ENCODE data around the gene IFI27L2. TPM values are rescaled to one million over a fixed set of nuclear protein-coding genes. Genes with fewer than 3 reads are reported as not detected.
A peak's percentile ranks its signal among the peaks of the same experiment; 100 is the strongest.

The IFI27L2 gene, protein sequence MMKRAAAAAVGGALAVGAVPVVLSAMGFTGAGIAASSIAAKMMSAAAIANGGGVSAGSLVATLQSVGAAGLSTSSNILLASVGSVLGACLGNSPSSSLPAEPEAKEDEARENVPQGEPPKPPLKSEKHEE
- polyA plus RNA-seq (ENCODE audit: insufficient read depth in 1 of 5, insufficient read length in 5 of 5, low replicate concordance in 1 of 5): 10 to 100 TPM; 29.9 to 42.4 (median 39.0) TPM
- long read RNA-seq, donor 1, transcript IFI27L2-201 (4 exons, 511 nt): major isoform, 59 of 78 reads
- long read RNA-seq, donor 1, transcript IFI27L2-203 (2 exons, 676 nt): minor isoform, 9 of 78 reads
- long read RNA-seq, donor 1, transcript IFI27L2-204 (3 exons, 516 nt): minor isoform, 10 of 78 reads
- long read RNA-seq, donor 1, partial matches to known transcripts: 0 of 78 reads
- long read RNA-seq, donor 1, other reads (novel, unspliced or antisense): 0 of 78 reads
- long read RNA-seq, donor 2, transcript IFI27L2-201 (4 exons, 511 nt): major isoform, 31 of 41 reads
- long read RNA-seq, donor 2, transcript IFI27L2-204 (3 exons, 516 nt): minor isoform, 8 of 41 reads
- long read RNA-seq, donor 2, partial matches to known transcripts: 0 of 41 reads
- long read RNA-seq, donor 2, other reads (novel, unspliced or antisense): 0 of 41 reads
- long read RNA-seq, donor 3, transcript IFI27L2-201 (4 exons, 511 nt): major isoform, 23 of 26 reads
- long read RNA-seq, donor 3, partial matches to known transcripts: 0 of 26 reads
- long read RNA-seq, donor 3, other reads (novel, unspliced or antisense): 0 of 26 reads
- long read RNA-seq, donor 4, transcript IFI27L2-204 (3 exons, 516 nt): minor isoform, 6 of 38 reads
- long read RNA-seq, donor 4, transcript IFI27L2-203 (2 exons, 676 nt): minor isoform, 5 of 38 reads
- long read RNA-seq, donor 4, transcript IFI27L2-201 (4 exons, 511 nt): major isoform, 26 of 38 reads
- long read RNA-seq, donor 4, partial matches to known transcripts: 0 of 38 reads
- long read RNA-seq, donor 4, other reads (novel, unspliced or antisense): 0 of 38 reads
- long read RNA-seq, donor 5, transcript IFI27L2-204 (3 exons, 516 nt): minor isoform, 23 of 113 reads
- long read RNA-seq, donor 5, transcript IFI27L2-201 (4 exons, 511 nt): major isoform, 82 of 113 reads
- long read RNA-seq, donor 5, transcript IFI27L2-203 (2 exons, 676 nt): minor isoform, 6 of 113 reads
- long read RNA-seq, donor 5, partial matches to known transcripts: 0 of 113 reads
- long read RNA-seq, donor 5, other reads (novel, unspliced or antisense): 0 of 113 reads
- long read RNA-seq, donor 6, transcript IFI27L2-203 (2 exons, 676 nt): minor isoform, 5 of 53 reads
- long read RNA-seq, donor 6, transcript IFI27L2-201 (4 exons, 511 nt): major isoform, 38 of 53 reads
- long read RNA-seq, donor 6, transcript IFI27L2-204 (3 exons, 516 nt): minor isoform, 10 of 53 reads
- long read RNA-seq, donor 6, partial matches to known transcripts: 0 of 53 reads
- long read RNA-seq, donor 6, other reads (novel, unspliced or antisense): 0 of 53 reads
- long read RNA-seq, donor 7, transcript IFI27L2-204 (3 exons, 516 nt): minor isoform, 6 of 32 reads
- long read RNA-seq, donor 7, transcript IFI27L2-201 (4 exons, 511 nt): major isoform, 23 of 32 reads
- long read RNA-seq, donor 7, partial matches to known transcripts: 0 of 32 reads
- long read RNA-seq, donor 7, other reads (novel, unspliced or antisense): 0 of 32 reads
- long read RNA-seq, donor 8, transcript IFI27L2-204 (3 exons, 516 nt): minor isoform, 7 of 31 reads
- long read RNA-seq, donor 8, transcript IFI27L2-203 (2 exons, 676 nt): minor isoform, 5 of 31 reads
- long read RNA-seq, donor 8, transcript IFI27L2-201 (4 exons, 511 nt): major isoform, 19 of 31 reads
- long read RNA-seq, donor 8, partial matches to known transcripts: 0 of 31 reads
- long read RNA-seq, donor 8, other reads (novel, unspliced or antisense): 0 of 31 reads

DNA sequence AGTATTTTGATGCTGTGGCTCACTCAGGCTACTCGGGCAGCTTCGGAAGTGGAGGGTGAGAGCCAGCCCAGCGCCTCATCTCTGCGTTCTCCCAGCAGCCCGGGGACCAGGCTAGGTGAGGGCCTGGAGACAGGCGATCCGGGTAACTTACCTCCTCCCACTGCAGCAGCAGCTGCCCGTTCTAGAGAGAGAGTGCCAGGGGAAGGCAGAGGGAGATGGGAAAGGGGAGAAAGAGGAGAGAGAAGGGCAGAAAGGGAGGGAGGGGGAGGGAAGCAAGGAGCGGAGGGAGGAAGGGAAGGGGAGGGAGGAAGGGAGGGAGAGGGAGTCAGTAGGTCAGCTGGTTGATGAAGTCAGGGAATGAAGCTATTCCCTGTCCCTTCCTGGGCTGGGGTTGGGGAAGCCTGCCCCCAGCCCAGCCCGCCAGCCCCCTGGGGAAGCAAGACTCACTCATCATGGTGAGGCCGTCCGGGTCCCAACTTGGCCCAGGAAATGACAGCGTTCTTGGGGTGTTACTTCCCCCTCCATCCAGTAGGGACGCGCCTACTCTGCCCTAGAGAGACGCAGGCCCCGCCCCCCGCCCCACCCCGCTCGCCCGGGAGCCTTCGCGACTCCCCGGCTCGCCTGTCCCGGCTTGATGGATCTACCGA is at the start of gene IFI27L2:
Gene IFI27L2 (minus strand): TSS at position 494 of the 647 bp plus-strand sequence. CDS start 40 bp downstream, at position 454.
- peak; percentile 74 to 84 for DNase-seq

DNA sequence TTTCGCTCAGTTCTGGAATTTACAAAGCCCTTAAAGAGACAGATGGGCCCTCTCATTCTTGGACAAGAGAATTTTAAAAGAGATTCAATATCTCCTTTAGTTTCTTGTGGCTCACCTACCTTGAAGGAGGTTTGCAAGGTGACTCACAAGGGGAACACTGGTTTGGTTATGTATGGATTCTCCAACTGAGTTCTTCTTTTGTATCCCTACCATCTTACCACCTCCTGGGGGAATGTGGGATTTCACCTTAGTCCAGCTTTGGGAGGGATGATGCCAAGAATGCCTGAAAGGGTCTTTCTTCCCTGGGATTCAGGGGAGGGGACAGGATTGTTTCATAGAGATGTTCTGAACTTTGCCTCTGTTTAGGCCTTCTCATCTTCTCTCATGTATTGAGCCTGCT is 48.4 kb upstream of the IFI27L2 start:
- DNase-seq: no peak

DNA sequence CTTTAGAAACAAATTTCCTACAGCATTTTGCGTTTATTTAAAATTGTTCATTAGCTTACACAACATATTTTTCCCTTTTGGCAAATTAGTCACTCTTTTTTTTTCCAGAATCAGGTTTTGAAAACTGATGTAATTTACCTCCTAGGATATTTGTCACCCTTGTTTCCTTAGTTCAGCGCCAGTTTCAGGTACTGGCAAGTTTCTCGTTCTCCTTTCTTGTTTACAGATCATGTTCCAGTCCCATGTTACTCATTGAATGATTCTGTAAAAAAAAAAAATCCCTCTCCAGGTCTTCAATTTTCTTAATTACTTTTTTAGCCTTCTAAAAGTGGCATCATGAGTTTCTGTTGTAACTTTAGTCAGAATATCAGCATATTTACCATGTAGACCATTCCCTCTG is 47.4 kb upstream of the IFI27L2 start:
- DNase-seq: no peak

DNA sequence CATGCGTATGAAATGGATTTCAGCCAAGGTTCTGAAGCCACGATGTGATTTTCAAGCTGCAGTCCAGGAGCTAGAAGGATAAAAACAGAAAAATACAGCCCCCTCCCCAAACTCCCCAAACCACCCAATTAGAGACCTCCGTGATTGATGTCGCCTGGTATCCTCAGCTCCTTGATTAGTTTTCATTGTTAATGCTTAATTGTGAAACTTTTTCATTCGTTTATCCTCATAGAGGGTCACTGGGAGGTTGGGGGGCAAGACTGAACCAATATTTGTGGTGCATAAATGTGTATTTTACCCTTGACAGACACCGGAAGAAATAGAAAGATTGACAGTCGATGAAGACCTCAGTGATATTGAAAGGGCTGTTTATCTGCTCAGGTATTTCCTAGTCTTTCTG is 46.3 kb upstream of the IFI27L2 start:
- no peak for DNase-seq

DNA sequence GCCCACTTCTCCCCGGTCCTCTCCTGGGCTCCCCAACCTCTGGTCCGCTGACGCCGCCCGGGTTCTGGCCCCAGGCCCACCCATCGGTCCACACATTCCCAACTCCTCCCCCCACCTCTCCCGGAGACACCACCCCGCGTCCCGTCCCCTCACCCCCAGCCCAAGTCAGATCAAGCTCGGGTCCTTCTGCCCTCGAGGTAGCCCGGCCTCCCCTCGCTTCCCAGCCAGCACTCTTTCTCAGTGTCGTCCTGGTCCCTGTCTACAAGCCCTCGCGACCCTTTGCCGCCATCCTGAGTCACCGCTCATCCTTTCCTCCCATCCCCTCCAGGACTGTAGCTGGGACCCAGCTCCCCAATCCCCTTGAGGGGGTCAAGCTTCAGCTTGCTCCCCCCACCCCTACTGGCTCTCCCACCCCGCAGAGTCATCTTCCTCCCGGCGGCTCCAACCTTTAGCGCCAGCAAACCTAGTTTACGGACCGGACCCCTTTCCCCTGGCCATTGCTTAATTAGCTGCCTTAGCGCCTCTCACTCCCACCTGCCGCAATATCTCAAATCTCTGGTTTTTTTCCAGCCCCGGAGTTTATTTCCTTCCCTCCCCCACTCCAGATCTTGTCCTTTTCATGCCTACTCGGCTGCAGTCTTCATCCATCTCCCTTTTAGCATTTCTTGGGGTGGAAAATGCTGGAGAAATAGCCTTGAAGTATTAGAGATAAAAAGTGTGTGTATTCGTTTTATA is 45.8 kb upstream of the IFI27L2 start:
- no peak for DNase-seq

DNA sequence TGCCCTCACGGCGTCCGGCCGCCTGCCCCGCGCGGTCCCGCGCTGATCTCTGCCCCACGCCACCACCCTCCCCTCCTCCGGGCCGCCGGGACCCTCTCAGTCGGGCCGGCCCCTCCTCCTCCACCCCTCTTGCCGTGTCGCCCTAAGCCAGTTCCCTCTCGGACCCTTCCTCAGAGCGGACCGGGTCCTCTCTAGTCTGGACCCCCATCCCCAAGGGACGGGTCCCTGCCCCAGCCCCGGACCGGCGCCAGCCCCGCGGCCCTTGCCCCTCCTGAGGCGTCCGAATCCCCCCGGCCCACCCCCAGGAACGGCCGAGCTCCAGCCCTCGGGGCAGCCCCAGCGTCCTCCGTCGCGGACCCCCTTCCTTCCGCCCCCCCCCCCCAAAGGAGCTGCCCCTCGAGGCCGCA is 45.2 kb upstream of the IFI27L2 start:
- no peak for DNase-seq

DNA sequence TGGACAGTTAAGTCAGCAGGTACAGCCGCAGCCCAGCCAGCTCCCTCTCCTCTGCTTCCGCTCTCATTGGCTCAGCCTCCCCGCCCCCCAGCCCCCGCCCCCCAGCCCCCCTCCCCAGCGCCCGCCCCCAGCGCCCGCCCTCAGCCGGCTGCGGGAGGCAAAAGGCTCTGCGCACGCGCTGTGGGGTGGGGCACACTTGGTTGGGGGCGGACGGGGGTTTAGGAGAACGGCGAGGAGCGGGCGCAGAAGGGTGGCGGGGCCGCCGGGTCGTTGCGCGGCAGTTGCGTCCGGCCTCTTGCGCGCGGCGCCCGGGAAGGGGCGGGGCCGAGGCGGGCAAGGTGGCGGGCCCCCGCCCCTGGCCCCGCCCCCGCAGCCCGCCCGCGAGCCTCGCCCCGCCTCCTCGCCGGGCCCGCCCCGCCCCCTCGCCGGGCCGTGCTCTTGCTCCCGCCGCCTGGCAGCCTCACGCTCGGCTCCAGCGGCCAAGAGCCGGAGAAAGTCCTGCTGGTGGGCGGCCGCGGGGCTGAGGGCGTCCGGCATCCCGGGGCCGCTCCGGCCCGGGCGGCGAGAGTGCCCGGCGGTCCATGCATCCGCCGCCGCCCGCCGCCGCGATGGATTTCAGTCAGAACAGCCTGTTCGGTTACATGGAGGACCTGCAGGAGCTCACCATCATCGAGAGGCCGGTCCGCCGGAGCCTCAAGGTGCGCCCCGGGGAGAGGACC is 44.6 kb upstream of the IFI27L2 start, which contains the start of gene PPP4R4:
Gene PPP4R4 (plus strand): TSS at position 438 of the 719 bp plus-strand sequence. CDS start 144 bp downstream, at position 582.
- peak; percentile 86 for DNase-seq

DNA sequence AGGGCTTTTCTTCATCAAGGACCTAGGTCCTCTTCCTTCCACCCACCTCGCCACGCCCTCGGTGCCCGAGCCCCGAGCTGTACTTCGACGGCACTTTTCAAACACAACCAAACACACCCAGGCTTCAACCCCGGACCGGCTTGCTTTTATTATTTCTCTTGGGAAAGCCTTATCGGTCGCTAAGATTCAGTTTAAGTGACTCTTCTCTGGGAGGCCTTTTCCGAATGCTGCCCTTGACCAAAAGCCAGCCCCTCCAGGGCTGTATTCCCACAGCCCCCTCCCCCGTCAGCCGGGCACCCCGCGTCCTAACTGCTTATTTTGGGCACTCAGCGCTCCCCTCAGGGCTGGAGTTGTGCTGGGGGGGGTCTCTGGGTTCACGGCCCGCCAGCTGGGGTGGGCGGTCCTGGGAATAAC is 44.1 kb upstream of the IFI27L2 start:
- DNase-seq: no peak

DNA sequence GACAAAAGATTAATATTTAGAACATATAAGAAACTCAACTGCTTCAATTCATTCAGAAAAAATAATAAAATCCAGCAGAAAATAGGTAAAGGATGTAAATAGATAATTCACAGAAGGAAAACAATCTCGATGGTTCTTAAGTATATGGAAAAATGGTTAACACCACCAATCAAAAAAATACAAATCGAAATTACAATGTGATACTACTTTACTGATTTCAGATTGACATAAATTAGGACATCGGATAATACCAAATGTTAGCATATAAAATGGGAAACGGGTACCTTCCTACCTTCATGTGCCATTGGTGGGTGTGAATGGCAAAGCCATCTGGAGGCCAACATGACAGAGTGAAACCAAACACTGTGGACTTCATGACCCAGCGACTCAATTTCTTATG is 43.1 kb upstream of the IFI27L2 start:
- DNase-seq: no peak

DNA sequence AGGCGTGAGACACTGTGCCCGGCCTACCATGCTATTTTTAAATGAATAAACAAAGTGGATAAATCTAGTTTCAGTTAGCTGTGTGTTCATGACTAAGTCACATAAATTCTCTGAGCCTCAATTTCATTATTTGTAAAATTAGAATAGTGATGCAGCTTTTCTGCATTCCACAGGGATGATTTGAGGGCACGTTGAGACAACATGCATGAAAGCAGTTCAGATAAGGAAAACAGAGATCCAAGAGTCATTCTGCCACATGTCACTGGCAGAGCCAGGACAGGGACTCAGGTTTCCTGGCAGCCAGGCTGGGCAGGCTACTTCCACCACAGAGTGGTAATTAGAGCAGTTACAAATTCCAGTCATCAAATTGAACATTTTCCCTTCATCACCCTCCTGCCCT is 41.8 kb upstream of the IFI27L2 start:
- no peak for DNase-seq

DNA sequence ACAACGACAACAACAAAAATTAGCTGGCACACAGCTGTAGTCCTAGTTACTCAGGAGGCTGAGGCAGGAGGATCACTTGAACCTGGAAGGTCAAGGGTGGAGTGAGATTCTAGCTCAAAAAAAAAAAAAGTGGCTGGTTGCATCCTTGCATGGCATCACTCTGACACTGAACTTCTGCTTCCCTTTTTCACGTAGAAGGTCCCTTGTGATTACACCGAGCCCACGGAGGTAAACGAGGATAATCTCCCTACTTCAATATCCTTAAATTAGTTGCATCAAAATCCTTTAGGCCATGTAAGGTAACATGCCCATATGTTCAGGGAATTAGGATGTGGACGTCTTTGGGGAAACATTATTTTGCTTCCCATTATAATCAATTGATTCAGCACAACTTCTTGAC is 40.7 kb upstream of the IFI27L2 start:
- no peak for DNase-seq

DNA sequence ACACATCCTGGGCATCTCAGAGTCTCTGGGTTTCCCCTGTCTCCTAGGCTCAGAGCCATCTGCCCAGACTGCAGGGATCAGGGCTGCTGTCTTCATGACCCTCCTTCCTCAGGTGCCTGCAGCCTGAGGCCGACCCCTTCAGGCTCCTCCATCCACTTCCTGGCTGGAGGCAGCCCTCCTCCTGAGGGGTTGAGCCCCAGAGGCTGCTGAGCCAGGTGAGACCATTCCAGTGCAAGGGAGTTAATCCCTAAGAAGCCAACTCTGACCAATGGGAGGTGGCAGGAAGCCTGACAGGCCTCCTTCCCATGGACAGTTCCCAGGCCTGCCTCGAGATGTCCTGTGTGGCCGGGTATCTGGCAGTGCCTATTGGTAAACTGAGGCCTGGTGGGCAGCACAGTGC is 36.3 kb upstream of the IFI27L2 start:
- DNase-seq: no peak

DNA sequence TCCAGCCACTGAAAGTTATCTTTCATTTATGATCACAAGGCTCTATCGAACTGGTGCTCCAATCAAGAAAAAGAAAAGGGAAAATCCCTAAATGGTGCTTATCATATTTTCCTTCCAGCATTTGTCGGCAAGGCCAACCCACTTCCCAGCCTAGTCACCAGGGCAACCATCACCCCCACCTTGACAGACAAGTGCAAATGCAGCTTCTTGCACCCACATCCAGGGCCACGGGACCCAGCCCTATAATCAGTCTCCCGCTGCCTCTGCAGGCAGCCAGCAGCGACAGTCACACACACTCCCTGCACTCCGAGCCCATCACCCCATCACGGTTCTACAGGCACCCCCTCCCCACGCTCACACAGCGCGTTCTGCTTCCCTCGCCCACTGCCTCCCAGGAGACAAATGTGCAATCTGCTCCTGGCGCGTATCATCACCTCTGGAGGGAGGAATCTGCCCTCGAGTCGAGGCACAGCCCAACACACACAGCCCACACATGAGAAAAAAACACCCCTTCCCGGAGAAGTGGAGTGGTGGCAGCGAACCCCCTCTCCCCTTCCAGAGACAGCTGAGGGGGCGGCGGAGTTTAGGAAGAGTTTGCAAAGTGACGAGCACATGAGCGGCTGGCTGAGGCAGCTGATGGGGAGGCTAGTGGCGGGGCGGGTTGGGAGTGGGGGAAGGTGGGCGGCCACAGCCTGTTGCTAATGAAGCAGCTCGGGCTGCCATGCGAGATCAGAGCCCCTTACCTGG is 35.5 kb upstream of the IFI27L2 start:
- no peak for DNase-seq

DNA sequence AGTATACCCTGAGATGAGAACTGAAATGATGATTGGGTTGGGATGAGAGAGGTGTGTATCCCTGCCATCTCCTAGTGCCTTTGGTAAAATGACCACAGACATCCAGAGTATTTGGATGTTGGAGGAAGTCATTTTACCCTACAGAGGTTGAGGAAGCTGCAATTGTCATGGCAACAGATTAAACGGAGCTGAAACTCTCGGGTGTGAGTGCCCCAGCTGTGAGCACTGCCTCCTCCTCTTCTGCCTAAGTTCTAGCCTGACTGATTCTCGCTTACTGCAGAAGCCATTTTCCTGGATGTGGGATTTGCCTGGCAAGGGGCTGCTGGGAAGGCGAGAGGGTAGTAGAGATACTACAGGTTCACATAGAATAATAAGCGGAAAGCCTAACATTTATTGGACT is 34.4 kb upstream of the IFI27L2 start:
- no peak for DNase-seq

DNA sequence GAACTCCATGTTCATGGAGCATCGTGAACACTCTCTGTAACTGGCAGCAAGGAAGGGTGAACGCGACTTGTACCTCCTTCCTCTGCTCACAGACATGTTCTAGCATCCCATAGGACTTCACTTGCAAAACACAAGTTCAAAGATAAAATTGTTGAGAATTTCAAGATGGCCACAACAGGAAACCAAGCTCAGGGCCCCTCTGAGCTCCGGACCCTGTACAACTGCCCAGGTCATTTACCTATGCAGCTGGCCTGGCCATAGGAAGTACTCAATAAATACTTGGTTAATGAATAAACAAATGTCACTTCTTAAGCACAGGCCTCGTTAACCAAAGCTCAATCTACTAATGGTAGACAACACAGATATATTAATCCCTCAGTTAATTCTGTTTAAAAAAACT is 33.1 kb upstream of the IFI27L2 start:
- DNase-seq: no peak

DNA sequence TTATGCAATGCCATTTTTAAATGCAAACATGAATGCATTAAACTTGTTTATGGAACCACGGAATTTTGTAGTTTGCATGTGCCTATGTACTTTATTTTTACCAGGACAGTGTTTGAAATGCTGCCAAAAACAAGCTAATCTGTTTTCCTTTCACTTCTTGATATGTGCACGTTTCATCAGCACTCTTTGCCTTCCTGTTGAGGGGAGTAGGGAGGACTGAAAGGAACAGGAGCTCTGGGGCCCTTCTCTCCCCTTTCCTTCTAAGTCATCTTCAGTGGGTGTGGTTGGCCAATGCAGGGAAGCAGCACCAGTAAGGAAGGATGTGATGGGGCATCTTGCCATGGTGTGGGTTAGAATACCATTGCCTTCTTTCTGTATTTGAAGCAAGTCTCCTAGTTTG is 32.6 kb upstream of the IFI27L2 start:
- DNase-seq: no peak

DNA sequence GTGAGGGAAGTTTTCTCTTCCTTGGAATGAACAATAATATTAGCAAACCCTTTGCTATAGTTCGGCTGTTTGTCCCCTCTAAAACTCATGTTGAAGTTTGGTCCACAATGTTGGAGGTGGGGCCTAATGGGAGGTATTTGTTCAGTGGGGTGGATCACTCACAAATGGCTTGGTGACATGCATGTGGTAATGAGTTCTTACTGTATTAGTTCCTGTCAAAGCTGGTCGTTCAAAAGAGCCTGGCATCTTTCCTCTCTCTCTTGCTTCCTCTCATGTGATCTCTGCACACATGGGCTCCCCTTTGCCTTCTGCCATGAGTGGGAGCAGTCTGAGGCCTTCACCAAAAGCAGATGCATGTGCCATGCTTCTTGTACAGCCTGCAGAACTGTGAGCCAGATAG is 31.7 kb upstream of the IFI27L2 start:
- DNase-seq: no peak

All from right lung (tissue), 10 donors.